Ishikawa (cell line): ENCODE data around the gene CSNK1D.

Source experiments
- CEBPB ChIP-seq: IDR thresholded peaks from 2 replicates; pipeline ENCODE4 v1.6.1; 2012
- CREB1 ChIP-seq: IDR thresholded peaks from 2 replicates; pipeline ENCODE4 v1.6.1; 2012; ENCODE audit warnings: low read depth
- EGR1 ChIP-seq: IDR thresholded peaks from 2 replicates; pipeline ENCODE4 v1.6.1; 2012
- EP300 ChIP-seq: IDR thresholded peaks from 2 replicates; pipeline ENCODE4 v1.6.1; 2012; ENCODE audit warnings: borderline replicate concordance
- TAF1 ChIP-seq: IDR thresholded peaks from 2 replicates; pipeline ENCODE4 v1.6.1; 2012; ENCODE audit warnings: low read depth, mild to moderate bottlenecking
- YY1 ChIP-seq: IDR thresholded peaks from 2 replicates; pipeline ENCODE4 v1.6.1; 2012; ENCODE audit warnings: low read depth
- TF ChIP-seq, protein P1 (sequence below): IDR thresholded peaks from 2 replicates; pipeline ENCODE4 v1.6.1; 2012
- TF ChIP-seq, protein P2 (sequence below): IDR thresholded peaks from 2 replicates; pipeline ENCODE4 v1.6.1; 2012; ENCODE audit warnings: low read depth, mild to moderate bottlenecking
- TF ChIP-seq, protein P3 (sequence below): IDR thresholded peaks from 2 replicates; pipeline ENCODE4 v1.6.1; 2012

DNA sequence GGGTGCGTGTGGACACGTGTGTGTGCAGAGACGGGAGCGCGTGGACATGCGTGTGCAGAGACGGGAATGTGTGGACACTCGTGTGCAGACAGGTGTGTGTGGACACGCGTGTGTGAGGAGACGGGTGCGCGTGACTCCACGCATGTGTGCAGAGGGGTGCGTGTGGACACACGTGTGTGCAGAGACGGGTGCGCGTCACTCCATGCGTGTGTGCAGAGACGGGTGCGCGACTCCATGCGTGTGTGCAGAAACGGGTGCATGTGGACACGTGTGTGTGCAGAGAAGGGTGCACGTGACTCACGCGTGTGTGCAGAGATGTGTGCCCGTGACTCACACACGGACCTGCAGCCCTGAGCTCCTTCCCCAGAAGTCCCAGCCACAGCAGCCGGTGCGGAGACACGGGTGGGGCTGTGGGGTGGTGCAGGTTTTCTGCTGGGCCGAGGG is 46.1 kb upstream of the CSNK1D start:
- TF ChIP-seq YY1 (no peak), CEBPB (no peak), TAF1 (no peak), EGR1 (no peak), EP300 (no peak), CREB1 (no peak)
- TF ChIP-seq, protein P1, sequence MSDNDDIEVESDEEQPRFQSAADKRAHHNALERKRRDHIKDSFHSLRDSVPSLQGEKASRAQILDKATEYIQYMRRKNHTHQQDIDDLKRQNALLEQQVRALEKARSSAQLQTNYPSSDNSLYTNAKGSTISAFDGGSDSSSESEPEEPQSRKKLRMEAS, result no peak
- TF ChIP-seq, protein P2, sequence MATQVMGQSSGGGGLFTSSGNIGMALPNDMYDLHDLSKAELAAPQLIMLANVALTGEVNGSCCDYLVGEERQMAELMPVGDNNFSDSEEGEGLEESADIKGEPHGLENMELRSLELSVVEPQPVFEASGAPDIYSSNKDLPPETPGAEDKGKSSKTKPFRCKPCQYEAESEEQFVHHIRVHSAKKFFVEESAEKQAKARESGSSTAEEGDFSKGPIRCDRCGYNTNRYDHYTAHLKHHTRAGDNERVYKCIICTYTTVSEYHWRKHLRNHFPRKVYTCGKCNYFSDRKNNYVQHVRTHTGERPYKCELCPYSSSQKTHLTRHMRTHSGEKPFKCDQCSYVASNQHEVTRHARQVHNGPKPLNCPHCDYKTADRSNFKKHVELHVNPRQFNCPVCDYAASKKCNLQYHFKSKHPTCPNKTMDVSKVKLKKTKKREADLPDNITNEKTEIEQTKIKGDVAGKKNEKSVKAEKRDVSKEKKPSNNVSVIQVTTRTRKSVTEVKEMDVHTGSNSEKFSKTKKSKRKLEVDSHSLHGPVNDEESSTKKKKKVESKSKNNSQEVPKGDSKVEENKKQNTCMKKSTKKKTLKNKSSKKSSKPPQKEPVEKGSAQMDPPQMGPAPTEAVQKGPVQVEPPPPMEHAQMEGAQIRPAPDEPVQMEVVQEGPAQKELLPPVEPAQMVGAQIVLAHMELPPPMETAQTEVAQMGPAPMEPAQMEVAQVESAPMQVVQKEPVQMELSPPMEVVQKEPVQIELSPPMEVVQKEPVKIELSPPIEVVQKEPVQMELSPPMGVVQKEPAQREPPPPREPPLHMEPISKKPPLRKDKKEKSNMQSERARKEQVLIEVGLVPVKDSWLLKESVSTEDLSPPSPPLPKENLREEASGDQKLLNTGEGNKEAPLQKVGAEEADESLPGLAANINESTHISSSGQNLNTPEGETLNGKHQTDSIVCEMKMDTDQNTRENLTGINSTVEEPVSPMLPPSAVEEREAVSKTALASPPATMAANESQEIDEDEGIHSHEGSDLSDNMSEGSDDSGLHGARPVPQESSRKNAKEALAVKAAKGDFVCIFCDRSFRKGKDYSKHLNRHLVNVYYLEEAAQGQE, result no peak
- TF ChIP-seq, protein P3, sequence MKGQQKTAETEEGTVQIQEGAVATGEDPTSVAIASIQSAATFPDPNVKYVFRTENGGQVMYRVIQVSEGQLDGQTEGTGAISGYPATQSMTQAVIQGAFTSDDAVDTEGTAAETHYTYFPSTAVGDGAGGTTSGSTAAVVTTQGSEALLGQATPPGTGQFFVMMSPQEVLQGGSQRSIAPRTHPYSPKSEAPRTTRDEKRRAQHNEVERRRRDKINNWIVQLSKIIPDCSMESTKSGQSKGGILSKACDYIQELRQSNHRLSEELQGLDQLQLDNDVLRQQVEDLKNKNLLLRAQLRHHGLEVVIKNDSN, result no peak
